Lung (tissue), 12 donors: ENCODE measurements around the gene LRRC15. TPM values are rescaled to one million over a fixed set of nuclear protein-coding genes. Genes with fewer than 3 reads are reported as not detected.

Source experiments
- ATAC-seq: fragments of 200-7000 bp; cut with Tn5 transposase; one replicate; pipeline ENCODE4 v1.9.1; 2020; ENCODE audit warnings: moderate number of reproducible peaks; ENCODE audit not compliant: insufficient read depth, low FRiP score
- DNase-seq, 3 donors: peaks; one replicate each; pipeline ENCODE4 v3.0.0-alpha.2; 2013 to 2017
- H3K27ac ChIP-seq, 2 donors: one replicate each; pipeline ENCODE4 v1.5.1; 2013; ENCODE audit warnings: mild to moderate bottlenecking in 2 of 2, moderate library complexity in 2 of 2, control low read depth in 1 of 2, inconsistent platforms in 1 of 2, low read depth in 1 of 2, low read length in 1 of 2
- H3K27me3 ChIP-seq, 3 donors: one replicate each; pipeline ENCODE4 v1.5.1; 2013; ENCODE audit warnings: low read length in 2 of 3; ENCODE audit not compliant: control insufficient read depth in 3 of 3, insufficient read depth in 3 of 3
- H3K36me3 ChIP-seq, 4 donors: one replicate each; pipeline ENCODE4 v1.5.1; 2013; ENCODE audit warnings: low read length in 4 of 4, mild to moderate bottlenecking in 1 of 4, moderate library complexity in 1 of 4; ENCODE audit not compliant: control insufficient read depth in 4 of 4, insufficient read depth in 4 of 4
- H3K4me1 ChIP-seq, 5 donors: one replicate each; pipeline ENCODE4 v1.5.1; 2013; ENCODE audit warnings: low read length in 5 of 5, mild to moderate bottlenecking in 2 of 5, moderate library complexity in 1 of 5; ENCODE audit not compliant: control insufficient read depth in 5 of 5, insufficient read depth in 5 of 5
- H3K4me3 ChIP-seq: one replicate; pipeline ENCODE4 v1.5.1; 2013; ENCODE audit warnings: mild to moderate bottlenecking, control low read depth, moderate library complexity
- H3K9ac ChIP-seq, 2 donors: one replicate each; pipeline ENCODE4 v1.5.1; 2013; ENCODE audit warnings: low read length in 2 of 2, control low read depth in 1 of 2; ENCODE audit not compliant: insufficient read depth in 1 of 2
- H3K9me3 ChIP-seq, 4 donors: one replicate each; pipeline ENCODE4 v1.5.1; 2013; ENCODE audit warnings: low read length in 3 of 4, mild to moderate bottlenecking in 1 of 4, moderate library complexity in 1 of 4; ENCODE audit not compliant: control insufficient read depth in 4 of 4, insufficient read depth in 3 of 4
- WGBS, 2 donors: extraction: QIAGEN DNeasy Blood & Tissue Kit; methylation state at CpG; one replicate each; pipeline ENCODE4 v1.1.7; 2013; 5-methylcytosine and 5-hydroxymethylcytosine counted together
- polyA plus RNA-seq, 2 donors: library from polyadenylated mRNA; stranded (reverse); fragments of 200-250 nt; gene quantifications; one replicate each; pipeline ENCODE4 v1.2.1, GENCODE V29; 2013
- total RNA-seq, 2 donors: library from RNA; depleted of rRNA in 1 of 2; stranded (reverse); fragments of >200 nt in 1 of 2; gene quantifications; one replicate each; pipeline ENCODE4 v1.2.1, GENCODE V29; 2014 to 2021
- TF ChIP-seq, protein P1 (sequence below): IDR thresholded peaks from 2 replicates; pipeline ENCODE4 v1.5.1; 2012; ENCODE audit warnings: mild to moderate bottlenecking; ENCODE audit errors: control extremely low read depth, extremely low read depth
- donor health status: control.
- donor health status: control.
- donor health status: Bipolar disorder and iron deficiency.
- donor health status: healthy.
- donor health status: DM: yes; HTN: yes; CAD: no.

LRRC15 gene
- total and polyA plus RNA-seq, 4 donors: 0.06 to 1.2 (median 0.07) TPM

GRCh38 chr3:194333212-194333980, 36.1 kb downstream of the LRRC15 start:
- Histone ChIP-seq H3K27me3 (peaks cover 0 to 10% (median 4%) of the 10 kb centered on the region in 3 donors), H3K27ac (no peak overlapping the region), H3K9ac (no peak overlapping the region), H3K9me3 (no peaks in the 10 kb centered on the region), H3K4me1 (peaks cover 0 to 13% (median 2%) of the 10 kb centered on the region in 5 donors), H3K4me3 (no peak overlapping the region), H3K36me3 (no peaks in the 10 kb centered on the region)
- WGBS, 2 donors: 3 to 4% methylated on average over 69 of the region's 69 CpGs
- TF ChIP-seq, protein P1, sequence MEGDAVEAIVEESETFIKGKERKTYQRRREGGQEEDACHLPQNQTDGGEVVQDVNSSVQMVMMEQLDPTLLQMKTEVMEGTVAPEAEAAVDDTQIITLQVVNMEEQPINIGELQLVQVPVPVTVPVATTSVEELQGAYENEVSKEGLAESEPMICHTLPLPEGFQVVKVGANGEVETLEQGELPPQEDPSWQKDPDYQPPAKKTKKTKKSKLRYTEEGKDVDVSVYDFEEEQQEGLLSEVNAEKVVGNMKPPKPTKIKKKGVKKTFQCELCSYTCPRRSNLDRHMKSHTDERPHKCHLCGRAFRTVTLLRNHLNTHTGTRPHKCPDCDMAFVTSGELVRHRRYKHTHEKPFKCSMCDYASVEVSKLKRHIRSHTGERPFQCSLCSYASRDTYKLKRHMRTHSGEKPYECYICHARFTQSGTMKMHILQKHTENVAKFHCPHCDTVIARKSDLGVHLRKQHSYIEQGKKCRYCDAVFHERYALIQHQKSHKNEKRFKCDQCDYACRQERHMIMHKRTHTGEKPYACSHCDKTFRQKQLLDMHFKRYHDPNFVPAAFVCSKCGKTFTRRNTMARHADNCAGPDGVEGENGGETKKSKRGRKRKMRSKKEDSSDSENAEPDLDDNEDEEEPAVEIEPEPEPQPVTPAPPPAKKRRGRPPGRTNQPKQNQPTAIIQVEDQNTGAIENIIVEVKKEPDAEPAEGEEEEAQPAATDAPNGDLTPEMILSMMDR: peak; percentile 97
- DNase-seq: peak; percentile 89 to 91 (median 90)
- ATAC-seq: peak; percentile 87

GRCh38 chr3:194332858-194333211, 36.7 kb downstream of the LRRC15 start:
- ATAC-seq (no peak), DNase-seq (no peak)
- peaks cover 0 to 13% (median 0%) of the 10 kb centered on the region in 5 donors for H3K4me1 ChIP-seq
- H3K4me3 ChIP-seq: no peak overlapping the region
- H3K27me3 ChIP-seq: peaks cover 0 to 10% (median 4%) of the 10 kb centered on the region in 3 donors
- H3K9me3 ChIP-seq: no peaks in the 10 kb centered on the region
- H3K9ac ChIP-seq: peak overlapping the region in 1 of 2 donors; percentile 23
- WGBS, 2 donors: 87 to 88% methylated on average over 7 of the region's 7 CpGs
- no peaks in the 10 kb centered on the region for H3K36me3 ChIP-seq
- no peak overlapping the region for H3K27ac ChIP-seq
- TF ChIP-seq, protein P1: no peak

DNA sequence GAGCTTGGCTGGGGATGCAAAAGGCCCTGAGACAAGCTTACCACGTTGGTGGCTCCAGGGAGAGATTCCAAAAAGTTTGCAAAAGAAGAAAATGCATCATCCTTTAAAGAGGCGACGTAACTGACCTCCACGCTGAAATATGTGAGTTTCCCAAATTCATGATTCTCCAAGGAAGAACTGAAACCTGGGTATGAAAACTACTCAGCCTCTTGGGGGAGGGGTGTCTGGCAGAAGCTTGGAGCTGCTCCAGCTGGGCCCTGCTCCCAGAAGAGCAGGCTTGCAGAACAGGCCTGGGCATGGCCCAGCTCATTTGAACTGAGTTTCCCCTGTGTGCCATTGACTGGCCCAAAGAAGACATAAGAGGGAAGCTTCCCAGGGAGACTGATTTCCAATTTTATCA, 39.0 kb downstream of the LRRC15 start:
- H3K9ac ChIP-seq: no peak overlapping the region
- TF ChIP-seq, protein P1: no peak
- no peak for ATAC-seq

More for the DNA sequence above, 39.0 kb downstream of the LRRC15 start:
- Histone ChIP-seq H3K4me3 (no peak overlapping the region), H3K9me3 (no peaks in the 10 kb centered on the region), H3K4me1 (peaks cover 0 to 13% (median 0%) of the 10 kb centered on the region in 5 donors), H3K36me3 (no peaks in the 10 kb centered on the region), H3K27me3 (peaks cover 0 to 13% (median 4%) of the 10 kb centered on the region in 3 donors), H3K27ac (no peak overlapping the region)
- 35 to 54% methylated on average over 4 of the region's 4 CpGs for WGBS, 2 donors
- peak; percentile 51 to 71 (median 60) for DNase-seq
